ENCODE data around the gene KIR3DL2. TPM values are rescaled to one million over a fixed set of nuclear protein-coding genes. Genes with fewer than 3 reads are reported as not detected.
"Not testable (repeated sequence)": the region's sequence is repeated elsewhere in the genome, so short reads cannot be mapped to it uniquely, and the experiment has no call there.

KIR3DL2 gene
- total RNA-seq, 4 donors from 2014 or later = not detected

- no peak for ATAC-seq
- no peak overlapping the region for H3K27ac ChIP-seq
- TF ChIP-seq, protein P1, sequence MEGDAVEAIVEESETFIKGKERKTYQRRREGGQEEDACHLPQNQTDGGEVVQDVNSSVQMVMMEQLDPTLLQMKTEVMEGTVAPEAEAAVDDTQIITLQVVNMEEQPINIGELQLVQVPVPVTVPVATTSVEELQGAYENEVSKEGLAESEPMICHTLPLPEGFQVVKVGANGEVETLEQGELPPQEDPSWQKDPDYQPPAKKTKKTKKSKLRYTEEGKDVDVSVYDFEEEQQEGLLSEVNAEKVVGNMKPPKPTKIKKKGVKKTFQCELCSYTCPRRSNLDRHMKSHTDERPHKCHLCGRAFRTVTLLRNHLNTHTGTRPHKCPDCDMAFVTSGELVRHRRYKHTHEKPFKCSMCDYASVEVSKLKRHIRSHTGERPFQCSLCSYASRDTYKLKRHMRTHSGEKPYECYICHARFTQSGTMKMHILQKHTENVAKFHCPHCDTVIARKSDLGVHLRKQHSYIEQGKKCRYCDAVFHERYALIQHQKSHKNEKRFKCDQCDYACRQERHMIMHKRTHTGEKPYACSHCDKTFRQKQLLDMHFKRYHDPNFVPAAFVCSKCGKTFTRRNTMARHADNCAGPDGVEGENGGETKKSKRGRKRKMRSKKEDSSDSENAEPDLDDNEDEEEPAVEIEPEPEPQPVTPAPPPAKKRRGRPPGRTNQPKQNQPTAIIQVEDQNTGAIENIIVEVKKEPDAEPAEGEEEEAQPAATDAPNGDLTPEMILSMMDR (IDR thresholded peaks at IDR 0.05) = no peak
- TF ChIP-seq EP300 (IDR thresholded peaks at IDR 0.05) (no peak), POLR2AphosphoS5 (IDR thresholded peaks at IDR 0.05) (no peak), POLR2A (IDR thresholded peaks at IDR 0.05) (no peak)
- no peak overlapping the region for H3K4me3 ChIP-seq
- H3K9me3 ChIP-seq = no peaks in the 10 kb centered on the region
- peaks cover 12% of the 10 kb centered on the region for H3K27me3 ChIP-seq
- no peaks in the 10 kb centered on the region for H3K36me3 ChIP-seq
- no peaks in the 10 kb centered on the region for H3K4me1 ChIP-seq
- WGBS, 2 donors (ENCODE audit: low coverage in 1 of 2) = 86% methylated on average over 1 of the region's 2 CpGs; no CpG with 5 or more reads in 1 of the 2 donors
These were observed 687 bp downstream of the KIR3DL2 start for GRCh38 chr19:54850930-54851329.

DNA sequence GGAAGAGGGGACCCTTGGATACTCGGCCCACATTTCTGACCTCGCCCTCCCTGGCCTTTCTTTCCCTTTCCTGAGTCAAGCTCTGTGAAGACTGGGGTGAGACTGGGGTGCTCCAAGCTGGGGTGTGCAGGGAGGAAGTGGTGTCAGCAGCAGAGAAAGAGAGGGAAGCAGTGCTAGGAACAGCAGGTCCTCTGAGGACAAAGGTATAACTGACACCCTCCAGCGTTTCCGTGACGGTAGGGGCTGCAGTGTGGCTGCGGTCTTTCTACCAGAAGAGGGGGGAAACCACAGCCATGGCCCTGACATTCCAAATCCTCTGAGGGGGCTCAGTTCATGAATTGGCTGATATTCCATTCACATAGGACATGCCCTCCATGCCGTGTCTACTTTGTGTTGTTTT is 1.1 kb downstream of the KIR3DL2 start:
- 40 to 69% methylated on average over 1 to 5 of the region's 7 CpGs for WGBS, 2 donors (ENCODE audit: low coverage in 1 of 2)
- Histone ChIP-seq H3K27ac (no peak overlapping the region), H3K27me3 (peaks cover 12% of the 10 kb centered on the region), H3K4me3 (no peak overlapping the region), H3K4me1 (no peaks in the 10 kb centered on the region), H3K9me3 (no peaks in the 10 kb centered on the region), H3K36me3 (no peaks in the 10 kb centered on the region)
- TF ChIP-seq POLR2AphosphoS5 (IDR thresholded peaks at IDR 0.05) (no peak), POLR2A (IDR thresholded peaks at IDR 0.05) (no peak), EP300 (IDR thresholded peaks at IDR 0.05) (no peak)
- TF ChIP-seq, protein P1 (IDR thresholded peaks at IDR 0.05) = no peak
- ATAC-seq = no peak

GRCh38 chr19:54855241-54855640 is 5.0 kb downstream of the KIR3DL2 start:
- ATAC-seq, H3K27ac ChIP-seq, H3K4me1 ChIP-seq, H3K9me3 ChIP-seq, H3K4me3 ChIP-seq, H3K36me3 ChIP-seq: not testable (repeated sequence)
- WGBS, 2 donors (ENCODE audit: low coverage in 1 of 2) = 79% methylated on average over 1 of the region's 1 CpG; no CpG with 5 or more reads in 1 of the 2 donors
- H3K27me3 ChIP-seq = peaks cover 12% of the 10 kb centered on the region

DNA sequence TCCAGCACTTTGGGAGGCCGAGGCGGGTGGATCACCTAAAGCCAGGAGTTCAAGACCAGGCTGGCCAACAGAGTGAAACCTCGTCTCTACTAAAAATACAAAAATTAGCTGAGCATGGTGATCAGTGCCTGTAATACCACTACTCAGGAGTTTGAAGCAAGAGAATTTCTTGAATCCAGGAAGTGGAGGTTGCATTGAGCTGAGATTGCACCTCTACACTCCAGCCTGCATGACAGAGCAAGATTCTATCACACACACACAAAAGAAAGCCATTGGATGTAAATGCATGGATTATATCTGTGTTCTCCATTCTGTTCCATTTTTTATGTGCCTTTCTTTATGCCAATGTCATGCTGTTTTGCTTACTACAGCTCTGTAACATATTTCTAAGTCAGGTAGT is 8.2 kb downstream of the KIR3DL2 start:
- no CpG with 5 or more reads among the region's 3 CpGs for WGBS, 2 donors (ENCODE audit: low coverage in 1 of 2)
- not testable (repeated sequence) for H3K27me3 ChIP-seq

DNA sequence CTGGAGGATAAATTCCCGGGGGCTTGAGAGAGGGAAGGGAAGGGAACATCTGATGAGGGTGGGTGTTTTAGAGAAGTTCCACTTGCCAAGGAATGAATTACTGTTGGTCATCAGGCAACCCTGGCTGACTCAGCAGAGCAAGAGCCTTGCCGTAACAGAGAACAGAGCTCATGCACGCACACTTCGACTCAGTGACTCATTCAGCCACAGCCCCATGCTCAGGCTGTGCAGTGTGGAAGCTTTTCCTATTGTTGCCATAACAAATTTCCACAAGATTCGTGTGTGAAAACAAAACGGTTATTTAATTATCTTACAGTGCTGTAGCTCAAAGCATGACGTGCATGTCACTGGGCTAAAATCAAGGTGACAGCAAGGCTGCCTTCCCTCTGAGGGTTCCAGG is 9.2 kb downstream of the KIR3DL2 start:
- H3K27me3 ChIP-seq, H3K4me3 ChIP-seq, H3K27ac ChIP-seq, ATAC-seq, H3K36me3 ChIP-seq, H3K4me1 ChIP-seq, H3K9me3 ChIP-seq: not testable (repeated sequence)
- WGBS, 2 donors (ENCODE audit: low coverage in 1 of 2) = 68 to 80% methylated on average over 3 to 4 of the region's 7 CpGs

More for the DNA sequence above, 8.2 kb downstream of the KIR3DL2 start:
- not testable (repeated sequence) for H3K9me3 ChIP-seq, H3K4me3 ChIP-seq, ATAC-seq, H3K4me1 ChIP-seq, H3K27ac ChIP-seq, H3K36me3 ChIP-seq

- Histone ChIP-seq H3K9me3 (peaks cover 0 to 10% (median 0%) of the 10 kb centered on the region in 3 donors), H3K27me3 (peaks cover 20% of the 10 kb centered on the region)
- not testable (repeated sequence) for H3K4me1 ChIP-seq, H3K36me3 ChIP-seq, H3K27ac ChIP-seq, ATAC-seq, H3K4me3 ChIP-seq
- no CpG with 5 or more reads among the region's 3 CpGs for WGBS, 2 donors (ENCODE audit: low coverage in 1 of 2)
These were observed 13.2 kb downstream of the KIR3DL2 start for GRCh38 chr19:54863459-54863858.

GRCh38 chr19:54871696-54872095 is 21.5 kb downstream of the KIR3DL2 start:
- Histone ChIP-seq H3K4me3 (no peak overlapping the region), H3K9me3 (peaks cover 0 to 3% (median 0%) of the 10 kb centered on the region in 3 donors), H3K27ac (no peak overlapping the region), H3K4me1 (no peaks in the 10 kb centered on the region), H3K27me3 (peaks cover 13% of the 10 kb centered on the region), H3K36me3 (no peaks in the 10 kb centered on the region)
- 56% methylated on average over 3 of the region's 3 CpGs; no CpG with 5 or more reads in 1 of the 2 donors for WGBS, 2 donors (ENCODE audit: low coverage in 1 of 2)
- TF ChIP-seq POLR2AphosphoS5 (IDR thresholded peaks at IDR 0.05) = no peak
- TF ChIP-seq, protein P1 (IDR thresholded peaks at IDR 0.05) = no peak
- ATAC-seq = no peak

Data from gastroesophageal sphincter (tissue), 4 donors.